Keratinocyte (primary cell): Measurements from ENCODE around the gene DIP2B. TPM values are rescaled to one million over a fixed set of nuclear protein-coding genes. Genes with fewer than 3 reads are reported as not detected.
A peak's percentile ranks its signal among the peaks of the same experiment; 100 is the strongest.

ENCODE experiments used
- DNase-seq: peaks from one replicate; pipeline ENCODE4 v3.0.0-alpha.2; 2011; ENCODE audit warnings: low read depth, missing footprints, low spot score
- FAIRE-seq: peaks from 2 replicates; lab custom pipeline; 2011; peaks lifted over from hg19 to GRCh38; lab: Jason Lieb, UNC
- H2AFZ ChIP-seq: 2 replicates; pipeline ENCODE4 v1.6.0; 2012; ENCODE audit warnings: low read length, control low read depth, inconsistent platforms; ENCODE audit not compliant: control insufficient read depth
- H3K27ac ChIP-seq: 2 replicates; pipeline ENCODE4 v1.5.1; 2011; ENCODE audit warnings: low read length; ENCODE audit not compliant: control insufficient read depth, insufficient read depth
- H3K27me3 ChIP-seq: 3 replicates; pipeline ENCODE4 v1.6.0; 2011; ENCODE audit warnings: low read length; ENCODE audit not compliant: control insufficient read depth, insufficient read depth; ENCODE audit errors: extremely low read depth
- H3K36me3 ChIP-seq, 2 experiments: 2 replicates in 1 of 2; 3 replicates in 1 of 2; pipeline ENCODE4 v1.5.1; 2011; ENCODE audit warnings: low read length in 2 of 2, mild to moderate bottlenecking in 1 of 2; ENCODE audit not compliant: control insufficient read depth in 2 of 2, insufficient read depth in 2 of 2; ENCODE audit errors: extremely low read depth in 1 of 2
- H3K4me1 ChIP-seq: 3 replicates; pipeline ENCODE4 v1.5.1; 2011; ENCODE audit warnings: low read length; ENCODE audit not compliant: control insufficient read depth, insufficient read depth; ENCODE audit errors: extremely low read depth
- H3K4me2 ChIP-seq: 3 replicates; pipeline ENCODE4 v1.6.0; 2011; ENCODE audit warnings: low read depth, low read length; ENCODE audit not compliant: control insufficient read depth, insufficient read depth; ENCODE audit errors: extremely low read depth
- H3K4me3 ChIP-seq, 3 experiments: fragments of 200-600 bp in 1 of 3; sonication (generic) in 1 of 3; 2 replicates in 2 of 3; 3 replicates in 1 of 3; pipeline ENCODE4 v1.5.1; 2011 to 2016; ENCODE audit warnings: low read length in 3 of 3, mild to moderate bottlenecking in 3 of 3, control low read depth in 2 of 3, inconsistent platforms in 1 of 3, low read depth in 1 of 3, mixed read lengths in 1 of 3, mixed run types in 1 of 3, moderate library complexity in 1 of 3; ENCODE audit not compliant: control insufficient read depth in 2 of 3, insufficient read depth in 2 of 3; ENCODE audit errors: extremely low read depth in 1 of 3
- H3K79me2 ChIP-seq: 2 replicates; pipeline ENCODE4 v1.6.0; 2012; ENCODE audit warnings: low read length; ENCODE audit not compliant: control insufficient read depth, insufficient read depth
- H3K9ac ChIP-seq: 3 replicates; pipeline ENCODE4 v1.6.0; 2011; ENCODE audit warnings: low read length; ENCODE audit not compliant: control insufficient read depth, insufficient read depth; ENCODE audit errors: extremely low read depth
- H3K9me1 ChIP-seq: 3 replicates; pipeline ENCODE4 v1.6.0; 2011; ENCODE audit warnings: low read length; ENCODE audit not compliant: control insufficient read depth, insufficient read depth; ENCODE audit errors: extremely low read depth
- H3K9me3 ChIP-seq: 2 replicates; pipeline ENCODE4 v1.5.1; 2012; ENCODE audit warnings: low read depth, low read length; ENCODE audit not compliant: control insufficient read depth
- H4K20me1 ChIP-seq: 3 replicates; pipeline ENCODE4 v1.6.0; 2011; ENCODE audit warnings: low read length; ENCODE audit not compliant: control insufficient read depth, insufficient read depth; ENCODE audit errors: extremely low read depth
- CTCF ChIP-seq, 3 experiments: IDR thresholded peaks in 1 of 3; conservative IDR thresholded peaks in 1 of 3; optimal IDR thresholded peaks in 1 of 3; 2 replicates in 2 of 3; 3 replicates in 1 of 3; pipeline versions ENCODE3 to v1.5.1; 2011; ENCODE audit warnings: low read length in 3 of 3, mild to moderate bottlenecking in 3 of 3, moderate library complexity in 2 of 3, control low read depth in 1 of 3, inconsistent platforms in 1 of 3; ENCODE audit not compliant: insufficient read depth in 2 of 3; ENCODE audit errors: extremely low read depth in 1 of 3
- EZH2 ChIP-seq: IDR thresholded peaks from one replicate; pipeline ENCODE4 v1.6.1; 2012; ENCODE audit warnings: inconsistent platforms, mild to moderate bottlenecking, low read length, moderate library complexity
- dilution Hi-C: fragments of 300-500 bp; cut with MboI; formaldehyde crosslinking; loops from one replicate; pipeline ENCODE4 v1.7.0; 2020; ENCODE audit warnings: low sequenced_read_pairs; ENCODE audit not compliant: extremely low pct_ligation_motif_present
- polyA plus RNA-seq, 5 experiments: library from polyadenylated mRNA; depleted of rRNA in 3 of 5; stranded (reverse) in 3 of 5; stranded (forward) in 1 of 5; unstranded in 1 of 5; fragments of >200 nt; gene quantifications; 1 replicate in 1 of 5; 2 replicates in 3 of 5; 3 replicates in 1 of 5; pipeline versions ENCODE4 v1.2.1 to v1.2.3, GENCODE V29; 2011 to 2012; ENCODE audit warnings: missing spikeins in 2 of 5, low read depth in 1 of 5, low replicate concordance in 1 of 5

DIP2B gene
- polyA plus RNA-seq, 1 donor (not counting 4 experiments of a cell fraction or from before 2014, with no cell fraction given) = 30.2 TPM

DNA sequence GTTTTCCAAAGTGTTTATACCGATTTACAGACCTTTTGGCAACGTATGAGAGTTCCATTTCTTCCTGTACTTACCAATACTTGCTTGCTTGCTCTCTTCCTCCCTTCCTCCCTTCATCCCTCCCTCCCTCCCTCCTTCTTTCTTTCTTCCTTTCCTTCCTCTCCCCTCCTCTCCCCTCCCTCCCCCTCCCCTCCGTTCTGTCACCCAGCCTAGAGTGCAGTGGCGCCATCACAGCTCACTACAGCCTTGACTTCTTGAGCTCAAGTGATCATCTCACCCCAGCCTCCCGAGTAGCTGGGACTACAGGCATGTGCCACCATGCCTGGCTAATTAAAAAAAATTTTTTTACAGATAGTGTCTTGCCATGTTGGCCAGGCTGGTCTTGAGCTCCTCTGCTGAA, 40.4 kb downstream of the DIP2B start:
- Histone ChIP-seq H3K4me3 (no peak overlapping the region), H3K4me1 (peaks cover 30% of the 10 kb centered on the region), H3K9ac (no peak overlapping the region), H4K20me1 (no peaks in the 10 kb centered on the region), H3K4me2 (peak overlapping the region; percentile 35), H3K27ac (peak overlapping the region; percentile 56), H3K9me1 (no peaks in the 10 kb centered on the region), H2AFZ (no peak overlapping the region), H3K79me2 (peaks cover 67% of the 10 kb centered on the region), H3K27me3 (no peaks in the 10 kb centered on the region), H3K36me3 (no peaks in the 10 kb centered on the region), H3K9me3 (no peaks in the 10 kb centered on the region)
- dilution Hi-C loops = no loop called here
- TF ChIP-seq CTCF (optimal IDR thresholded peaks at IDR 0.05 in 1 of 3, IDR thresholded peaks at IDR 0.05 in 1 of 3, conservative IDR thresholded peaks at IDR 0.05 in 1 of 3; ENCODE audit: extremely low read depth in 1 of 3, insufficient read depth in 2 of 3, low read length in 3 of 3) = no peak
- no peak for TF ChIP-seq EZH2
- FAIRE-seq (no peak), DNase-seq (no peak)

GRCh38 chr12:50545786-50546185, 41.0 kb downstream of the DIP2B start:
- H3K9me1 ChIP-seq = no peaks in the 10 kb centered on the region
- dilution Hi-C loops = no loop called here
- DNase-seq (no peak), FAIRE-seq (no peak)
- peaks cover 34% of the 10 kb centered on the region for H3K4me1 ChIP-seq
- peak overlapping the region; percentile 32 for H3K9ac ChIP-seq
- H3K27me3 ChIP-seq = no peaks in the 10 kb centered on the region
- TF ChIP-seq EZH2 (no peak), CTCF (optimal IDR thresholded peaks at IDR 0.05 in 1 of 3, IDR thresholded peaks at IDR 0.05 in 1 of 3, conservative IDR thresholded peaks at IDR 0.05 in 1 of 3; ENCODE audit: extremely low read depth in 1 of 3, insufficient read depth in 2 of 3, low read length in 3 of 3) (no peak)
- H2AFZ ChIP-seq = no peak overlapping the region
- H3K4me2 ChIP-seq = peak overlapping the region; percentile 35
- peak overlapping the region; percentile 56 for H3K27ac ChIP-seq
- H3K79me2 ChIP-seq = peaks cover 67% of the 10 kb centered on the region
- no peak overlapping the region for H3K4me3 ChIP-seq
- H3K9me3 ChIP-seq = no peaks in the 10 kb centered on the region
- no peaks in the 10 kb centered on the region for H3K36me3 ChIP-seq
- no peaks in the 10 kb centered on the region for H4K20me1 ChIP-seq
